Keratinocyte (primary cell): ENCODE results near the gene LARGE1. TPM values are rescaled to one million over a fixed set of nuclear protein-coding genes. Genes with fewer than 3 reads are reported as not detected.

Experiments
- DNase-seq: peaks from one replicate; pipeline ENCODE4 v3.0.0-alpha.2; 2011; ENCODE audit warnings: low read depth, missing footprints, low spot score
- FAIRE-seq: peaks from 2 replicates; lab custom pipeline; 2011; peaks lifted over from hg19 to GRCh38; lab: Jason Lieb, UNC
- H2AFZ ChIP-seq: 2 replicates; pipeline ENCODE4 v1.6.0; 2012; ENCODE audit warnings: low read length, control low read depth, inconsistent platforms; ENCODE audit not compliant: control insufficient read depth
- H3K27ac ChIP-seq: 2 replicates; pipeline ENCODE4 v1.5.1; 2011; ENCODE audit warnings: low read length; ENCODE audit not compliant: control insufficient read depth, insufficient read depth
- H3K27me3 ChIP-seq: 3 replicates; pipeline ENCODE4 v1.6.0; 2011; ENCODE audit warnings: low read length; ENCODE audit not compliant: control insufficient read depth, insufficient read depth; ENCODE audit errors: extremely low read depth
- H3K36me3 ChIP-seq, 2 experiments: 2 replicates in 1 of 2; 3 replicates in 1 of 2; pipeline ENCODE4 v1.5.1; 2011; ENCODE audit warnings: low read length in 2 of 2, mild to moderate bottlenecking in 1 of 2; ENCODE audit not compliant: control insufficient read depth in 2 of 2, insufficient read depth in 2 of 2; ENCODE audit errors: extremely low read depth in 1 of 2
- H3K4me1 ChIP-seq: 3 replicates; pipeline ENCODE4 v1.5.1; 2011; ENCODE audit warnings: low read length; ENCODE audit not compliant: control insufficient read depth, insufficient read depth; ENCODE audit errors: extremely low read depth
- H3K4me2 ChIP-seq: 3 replicates; pipeline ENCODE4 v1.6.0; 2011; ENCODE audit warnings: low read depth, low read length; ENCODE audit not compliant: control insufficient read depth, insufficient read depth; ENCODE audit errors: extremely low read depth
- H3K4me3 ChIP-seq, 3 experiments: fragments of 200-600 bp in 1 of 3; sonication (generic) in 1 of 3; 2 replicates in 2 of 3; 3 replicates in 1 of 3; pipeline ENCODE4 v1.5.1; 2011 to 2016; ENCODE audit warnings: low read length in 3 of 3, mild to moderate bottlenecking in 3 of 3, control low read depth in 2 of 3, inconsistent platforms in 1 of 3, low read depth in 1 of 3, mixed read lengths in 1 of 3, mixed run types in 1 of 3, moderate library complexity in 1 of 3; ENCODE audit not compliant: control insufficient read depth in 2 of 3, insufficient read depth in 2 of 3; ENCODE audit errors: extremely low read depth in 1 of 3
- H3K79me2 ChIP-seq: 2 replicates; pipeline ENCODE4 v1.6.0; 2012; ENCODE audit warnings: low read length; ENCODE audit not compliant: control insufficient read depth, insufficient read depth
- H3K9ac ChIP-seq: 3 replicates; pipeline ENCODE4 v1.6.0; 2011; ENCODE audit warnings: low read length; ENCODE audit not compliant: control insufficient read depth, insufficient read depth; ENCODE audit errors: extremely low read depth
- H3K9me1 ChIP-seq: 3 replicates; pipeline ENCODE4 v1.6.0; 2011; ENCODE audit warnings: low read length; ENCODE audit not compliant: control insufficient read depth, insufficient read depth; ENCODE audit errors: extremely low read depth
- H3K9me3 ChIP-seq: 2 replicates; pipeline ENCODE4 v1.5.1; 2012; ENCODE audit warnings: low read depth, low read length; ENCODE audit not compliant: control insufficient read depth
- H4K20me1 ChIP-seq: 3 replicates; pipeline ENCODE4 v1.6.0; 2011; ENCODE audit warnings: low read length; ENCODE audit not compliant: control insufficient read depth, insufficient read depth; ENCODE audit errors: extremely low read depth
- EZH2 ChIP-seq: IDR thresholded peaks from one replicate; pipeline ENCODE4 v1.6.1; 2012; ENCODE audit warnings: inconsistent platforms, mild to moderate bottlenecking, low read length, moderate library complexity
- dilution Hi-C: fragments of 300-500 bp; cut with MboI; formaldehyde crosslinking; loops from one replicate; pipeline ENCODE4 v1.7.0; 2020; ENCODE audit warnings: low sequenced_read_pairs; ENCODE audit not compliant: extremely low pct_ligation_motif_present
- polyA plus RNA-seq, 5 experiments: library from polyadenylated mRNA; depleted of rRNA in 3 of 5; stranded (reverse) in 3 of 5; stranded (forward) in 1 of 5; unstranded in 1 of 5; fragments of >200 nt; gene quantifications; 1 replicate in 1 of 5; 2 replicates in 3 of 5; 3 replicates in 1 of 5; pipeline versions ENCODE4 v1.2.1 to v1.2.3, GENCODE V29; 2011 to 2012; ENCODE audit warnings: missing spikeins in 2 of 5, low read depth in 1 of 5, low replicate concordance in 1 of 5
- TF ChIP-seq, protein P1 (sequence below), 3 experiments: IDR thresholded peaks in 1 of 3; conservative IDR thresholded peaks in 1 of 3; optimal IDR thresholded peaks in 1 of 3; 2 replicates in 2 of 3; 3 replicates in 1 of 3; pipeline versions ENCODE3 to v1.5.1; 2011; ENCODE audit warnings: low read length in 3 of 3, mild to moderate bottlenecking in 3 of 3, moderate library complexity in 2 of 3, control low read depth in 1 of 3, inconsistent platforms in 1 of 3; ENCODE audit not compliant: insufficient read depth in 2 of 3; ENCODE audit errors: extremely low read depth in 1 of 3

LARGE1 gene
- polyA plus RNA-seq, 1 donor (not counting 4 experiments of a cell fraction or from before 2014, with no cell fraction given): 4.5 TPM

DNA sequence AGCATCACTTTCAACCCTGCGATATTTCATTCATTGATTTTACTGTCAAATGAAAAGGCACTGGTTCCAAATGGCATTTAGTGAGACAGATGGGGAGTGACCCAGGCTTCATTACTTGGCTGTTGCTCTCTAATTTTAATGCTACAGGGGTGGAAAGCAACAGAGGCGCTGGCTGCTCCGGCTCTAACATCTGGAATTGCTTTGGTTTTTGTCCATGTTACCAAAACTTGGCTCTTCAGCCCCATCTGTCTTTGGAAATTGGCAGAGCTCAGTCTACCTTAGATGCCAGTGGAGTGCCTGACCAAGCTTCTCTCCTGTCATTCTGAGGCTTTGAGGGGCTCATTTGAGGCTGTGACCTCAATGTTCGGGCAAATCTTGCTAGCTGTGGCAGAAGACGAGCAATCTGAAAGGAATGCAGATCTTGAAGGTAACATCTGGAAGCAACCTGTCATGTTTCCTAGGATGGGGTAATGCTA, 452.6 kb downstream of the LARGE1 start:
- no peak overlapping the region for H3K4me2 ChIP-seq
- dilution Hi-C loops: no loop called here
- H3K9me3 ChIP-seq: no peaks in the 10 kb centered on the region
- H3K4me1 ChIP-seq: no peaks in the 10 kb centered on the region
- H3K36me3 ChIP-seq: no peaks in the 10 kb centered on the region
- no peak overlapping the region for H3K9ac ChIP-seq
- no peaks in the 10 kb centered on the region for H3K9me1 ChIP-seq
- H2AFZ ChIP-seq: no peak overlapping the region
- no peaks in the 10 kb centered on the region for H4K20me1 ChIP-seq
- no peak for FAIRE-seq
- no peak for DNase-seq
- no peak overlapping the region for H3K27ac ChIP-seq
- TF ChIP-seq EZH2: no peak
- TF ChIP-seq, protein P1, sequence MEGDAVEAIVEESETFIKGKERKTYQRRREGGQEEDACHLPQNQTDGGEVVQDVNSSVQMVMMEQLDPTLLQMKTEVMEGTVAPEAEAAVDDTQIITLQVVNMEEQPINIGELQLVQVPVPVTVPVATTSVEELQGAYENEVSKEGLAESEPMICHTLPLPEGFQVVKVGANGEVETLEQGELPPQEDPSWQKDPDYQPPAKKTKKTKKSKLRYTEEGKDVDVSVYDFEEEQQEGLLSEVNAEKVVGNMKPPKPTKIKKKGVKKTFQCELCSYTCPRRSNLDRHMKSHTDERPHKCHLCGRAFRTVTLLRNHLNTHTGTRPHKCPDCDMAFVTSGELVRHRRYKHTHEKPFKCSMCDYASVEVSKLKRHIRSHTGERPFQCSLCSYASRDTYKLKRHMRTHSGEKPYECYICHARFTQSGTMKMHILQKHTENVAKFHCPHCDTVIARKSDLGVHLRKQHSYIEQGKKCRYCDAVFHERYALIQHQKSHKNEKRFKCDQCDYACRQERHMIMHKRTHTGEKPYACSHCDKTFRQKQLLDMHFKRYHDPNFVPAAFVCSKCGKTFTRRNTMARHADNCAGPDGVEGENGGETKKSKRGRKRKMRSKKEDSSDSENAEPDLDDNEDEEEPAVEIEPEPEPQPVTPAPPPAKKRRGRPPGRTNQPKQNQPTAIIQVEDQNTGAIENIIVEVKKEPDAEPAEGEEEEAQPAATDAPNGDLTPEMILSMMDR (optimal IDR thresholded peaks at IDR 0.05 in 1 of 3, IDR thresholded peaks at IDR 0.05 in 1 of 3, conservative IDR thresholded peaks at IDR 0.05 in 1 of 3; ENCODE audit: extremely low read depth in 1 of 3, insufficient read depth in 2 of 3, low read length in 3 of 3): peak in 2 of 3 experiments; percentile 24 to 40
- H3K79me2 ChIP-seq: no peaks in the 10 kb centered on the region
- H3K27me3 ChIP-seq: no peaks in the 10 kb centered on the region
- H3K4me3 ChIP-seq: no peak overlapping the region

DNA sequence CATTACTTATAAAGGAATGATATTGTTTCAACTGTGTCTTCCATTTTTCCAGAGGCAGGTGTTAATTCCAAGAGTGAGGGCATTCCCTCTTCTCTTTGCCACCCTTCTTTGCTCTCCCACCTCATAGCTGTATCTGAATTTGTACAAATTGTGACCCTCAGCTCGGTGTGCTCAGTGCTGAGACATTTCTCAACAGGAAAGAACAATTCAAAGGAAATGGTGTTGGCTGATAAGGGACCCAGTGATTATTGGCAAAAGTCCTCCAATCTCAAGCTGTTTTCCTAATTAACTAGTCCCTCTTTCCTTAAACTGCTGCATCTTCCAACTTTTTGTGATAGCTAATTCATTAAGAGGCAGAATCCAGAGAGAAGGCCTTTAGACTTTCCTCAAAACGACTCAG, 453.2 kb downstream of the LARGE1 start:
- Histone ChIP-seq H3K27me3 (no peaks in the 10 kb centered on the region), H3K9me3 (no peaks in the 10 kb centered on the region), H3K79me2 (no peaks in the 10 kb centered on the region), H3K4me1 (no peaks in the 10 kb centered on the region), H3K9me1 (no peaks in the 10 kb centered on the region), H3K27ac (no peak overlapping the region), H3K4me3 (no peak overlapping the region), H3K9ac (no peak overlapping the region), H3K4me2 (no peak overlapping the region), H4K20me1 (no peaks in the 10 kb centered on the region), H3K36me3 (no peaks in the 10 kb centered on the region), H2AFZ (no peak overlapping the region)
- dilution Hi-C loops: no loop called here
- DNase-seq: no peak
- TF ChIP-seq EZH2: no peak
- no peak for FAIRE-seq

DNA sequence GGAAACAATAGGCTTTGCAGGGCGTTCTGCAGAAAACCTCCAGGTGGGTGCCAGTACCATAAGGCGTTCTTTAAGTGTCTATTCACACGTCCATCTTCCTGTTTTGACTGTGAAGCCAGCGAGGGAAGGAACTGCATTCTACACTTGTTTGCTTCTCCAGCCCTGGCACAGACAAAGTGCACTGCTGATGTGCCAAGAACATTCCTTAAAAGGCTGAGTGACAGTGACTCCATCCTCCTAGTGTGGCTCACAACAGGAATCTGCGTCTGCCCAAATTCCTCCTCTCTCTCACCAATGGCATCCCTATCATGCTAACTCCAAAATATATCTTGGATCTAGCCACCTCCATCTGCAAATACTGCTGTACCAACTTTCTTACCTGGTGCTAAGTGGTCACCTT, 454.7 kb downstream of the LARGE1 start:
- dilution Hi-C loops: no loop called here

More for the DNA sequence above, 454.7 kb downstream of the LARGE1 start:
- TF ChIP-seq, protein P1 (optimal IDR thresholded peaks at IDR 0.05 in 1 of 3, IDR thresholded peaks at IDR 0.05 in 1 of 3, conservative IDR thresholded peaks at IDR 0.05 in 1 of 3; ENCODE audit: extremely low read depth in 1 of 3, insufficient read depth in 2 of 3, low read length in 3 of 3): no peak
- no peak for TF ChIP-seq EZH2
- Histone ChIP-seq H2AFZ (no peak overlapping the region), H3K27ac (no peak overlapping the region), H3K9ac (no peak overlapping the region), H3K4me2 (no peak overlapping the region), H4K20me1 (no peaks in the 10 kb centered on the region), H3K27me3 (no peaks in the 10 kb centered on the region), H3K9me1 (no peaks in the 10 kb centered on the region), H3K4me1 (no peaks in the 10 kb centered on the region), H3K9me3 (no peaks in the 10 kb centered on the region), H3K4me3 (no peak overlapping the region), H3K36me3 (no peaks in the 10 kb centered on the region), H3K79me2 (no peaks in the 10 kb centered on the region)
- FAIRE-seq: no peak
- DNase-seq: no peak
